GM12878 (cell line): Measurements from ENCODE around the gene TAB2. TPM values are rescaled to one million over a fixed set of nuclear protein-coding genes. Genes with fewer than 3 reads are reported as not detected.

Experiments
- BCLAF1 ChIP-seq: fragments of 450-650 bp; IDR thresholded peaks from 2 replicates; pipeline ENCODE4 v1.6.1; 2017; ENCODE audit warnings: antibody characterized with exemption, mild to moderate bottlenecking, moderate library complexity
- CBFB ChIP-seq: IDR thresholded peaks from 2 replicates; pipeline ENCODE4 v1.6.1; 2016; ENCODE audit warnings: antibody characterized with exemption, low read depth
- CHD4 ChIP-seq: fragments of 200-600 bp; sonication (generic); IDR thresholded peaks from 2 replicates; pipeline ENCODE4 v1.6.1; 2016; ENCODE audit warnings: mild to moderate bottlenecking
- HDGF ChIP-seq: fragments of 450-650 bp; IDR thresholded peaks from 2 replicates; pipeline ENCODE4 v1.6.1; 2016; ENCODE audit warnings: antibody characterized with exemption
- NFYA ChIP-seq: IDR thresholded peaks from 2 replicates; pipeline ENCODE4 v1.6.1; 2011; ENCODE audit warnings: low read depth, mild to moderate bottlenecking, low read length, improper control_type of control experiment, borderline replicate concordance
- SMAD1 ChIP-seq: fragments of 450-650 bp; IDR thresholded peaks from 2 replicates; pipeline ENCODE4 v1.6.1; 2018; ENCODE audit warnings: mild to moderate bottlenecking, low read depth; ENCODE audit not compliant: partially characterized antibody
- polyA plus RNA-seq, 11 experiments: library from polyadenylated mRNA; depleted of rRNA in 4 of 11; unstranded in 6 of 11; stranded (reverse) in 5 of 11; fragments of >200 nt; fragmentation: Nextera tagmentation in 4 of 11; fragmentation: Illumina TruSeq in 1 of 11; extraction: Ambion mirVana in 4 of 11; extraction: Trizol in 1 of 11; gene quantifications; 1 replicate in 1 of 11; 2 replicates in 10 of 11; pipeline versions ENCODE4 v1.2.1 to v1.2.3, GENCODE V29; 2011 to 2016; ENCODE audit warnings: inconsistent platforms in 2 of 11, missing spikeins in 2 of 11, low read depth in 1 of 11
- total RNA-seq, 4 experiments: library from RNA; depleted of rRNA in 3 of 4; stranded (reverse); fragments of >200 nt in 3 of 4; fragmentation: Illumina TruSeq in 1 of 4; extraction: Trizol in 1 of 4; gene quantifications; 2 replicates each; pipeline versions ENCODE4 v1.2.1 to v1.2.3, GENCODE V29; 2013 to 2021
- TF ChIP-seq, protein P1 (sequence below): IDR thresholded peaks from 2 replicates; pipeline ENCODE4 v1.6.1; 2012; ENCODE audit warnings: low read depth, low read length, improper control_type of control experiment

The TAB2 gene
- total and polyA plus RNA-seq, 10 of the 15 experiments (the other 5 are each of a cell fraction or from before 2014, with no cell fraction given): 8.9 to 66.3 (median 23.0) TPM

GRCh38 chr6:149439626-149440025, 122.1 kb downstream of the TAB2 start (continued):
- TF ChIP-seq NFYA (no peak), HDGF (no peak), SMAD1 (no peak), BCLAF1 (no peak), CBFB (no peak), CHD4 (no peak)
- TF ChIP-seq, protein P1, sequence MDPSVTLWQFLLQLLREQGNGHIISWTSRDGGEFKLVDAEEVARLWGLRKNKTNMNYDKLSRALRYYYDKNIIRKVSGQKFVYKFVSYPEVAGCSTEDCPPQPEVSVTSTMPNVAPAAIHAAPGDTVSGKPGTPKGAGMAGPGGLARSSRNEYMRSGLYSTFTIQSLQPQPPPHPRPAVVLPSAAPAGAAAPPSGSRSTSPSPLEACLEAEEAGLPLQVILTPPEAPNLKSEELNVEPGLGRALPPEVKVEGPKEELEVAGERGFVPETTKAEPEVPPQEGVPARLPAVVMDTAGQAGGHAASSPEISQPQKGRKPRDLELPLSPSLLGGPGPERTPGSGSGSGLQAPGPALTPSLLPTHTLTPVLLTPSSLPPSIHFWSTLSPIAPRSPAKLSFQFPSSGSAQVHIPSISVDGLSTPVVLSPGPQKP: no peak
- TF ChIP-seq, all 136 proteins: peak for 0
